GM21717 (cell line): Measurements from ENCODE around the gene BEGAIN.

ENCODE experiments used
- ATAC-seq: cut with Tn5 transposase; IDR thresholded peaks from one replicate; pipeline ENCODE4 v1.9.1; 2021; ENCODE audit warnings: mild to moderate bottlenecking, moderate library complexity; ENCODE audit not compliant: unreplicated experiment

Gene BEGAIN

GRCh38 chr14:100539766-100540140, 47.5 kb downstream of the BEGAIN start:
- no peak for ATAC-seq

DNA sequence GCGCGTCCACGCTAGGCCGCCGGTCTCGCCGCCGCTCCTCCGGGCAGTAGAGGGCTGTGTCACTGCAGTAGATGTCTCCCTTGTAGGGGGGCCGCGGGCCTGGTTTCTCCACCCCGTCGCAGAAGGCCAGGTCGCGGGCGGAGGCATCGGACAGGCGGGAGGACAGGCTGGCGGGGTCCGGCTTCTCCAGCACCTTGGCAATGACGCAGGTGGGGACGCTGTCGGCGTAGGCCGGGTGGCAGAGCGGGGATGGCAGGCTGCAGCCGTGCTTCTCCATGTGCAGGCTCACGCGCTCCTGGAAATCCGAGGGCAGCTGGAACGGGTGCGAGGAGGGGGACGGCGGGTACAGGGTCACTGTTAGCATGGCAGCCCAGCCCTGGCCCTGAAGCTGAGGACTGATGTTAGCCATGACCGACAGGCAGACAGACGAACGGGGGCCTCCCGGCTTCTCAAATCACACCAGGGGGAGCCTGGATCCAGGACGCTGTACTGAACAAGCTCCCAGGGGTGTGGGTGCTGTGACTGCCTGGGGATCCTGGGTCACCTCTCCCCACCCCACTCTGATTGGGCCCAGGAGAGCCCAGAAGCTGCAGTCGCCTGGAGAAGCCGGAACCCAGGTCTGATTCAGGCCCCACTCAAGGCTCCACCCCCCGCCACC, 48.1 kb downstream of the BEGAIN start:
- ATAC-seq, result no peak

DNA sequence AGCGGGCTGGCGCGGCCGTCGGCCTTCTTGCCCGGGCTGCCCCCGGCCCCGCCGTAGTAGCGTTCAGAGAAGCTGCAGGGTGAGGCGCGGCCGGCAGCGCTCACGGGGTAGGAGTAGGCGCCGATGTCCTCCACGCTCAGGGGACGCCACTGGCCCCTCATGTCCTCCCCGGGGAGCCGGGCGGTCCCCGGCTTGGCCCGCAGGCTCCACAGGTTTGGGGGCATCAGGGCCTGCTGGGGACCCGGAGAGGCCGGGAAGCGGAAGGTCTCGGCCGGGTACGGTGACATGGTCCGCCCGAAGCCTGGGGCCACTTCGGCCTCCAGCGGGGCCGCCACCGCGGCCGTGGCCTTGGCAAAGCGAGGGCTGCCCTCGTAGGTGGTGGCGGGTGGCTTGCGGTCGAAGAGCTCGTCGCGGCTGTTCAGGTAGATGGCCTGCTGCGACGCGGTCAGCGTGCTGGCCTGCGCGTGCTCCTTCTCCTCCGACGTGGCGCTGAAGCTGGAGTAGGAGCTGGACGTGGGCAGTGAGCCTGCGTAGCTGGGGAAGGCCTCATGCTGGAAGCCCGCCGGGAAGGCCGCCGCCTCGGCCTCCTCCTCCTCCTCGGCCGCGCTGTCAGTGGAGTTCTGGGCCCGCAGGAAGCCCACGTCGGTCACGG, 48.7 kb downstream of the BEGAIN start:
- ATAC-seq, result no peak

- ATAC-seq, result no peak
These were observed 49.5 kb downstream of the BEGAIN start for GRCh38 chr14:100537446-100538350.

DNA sequence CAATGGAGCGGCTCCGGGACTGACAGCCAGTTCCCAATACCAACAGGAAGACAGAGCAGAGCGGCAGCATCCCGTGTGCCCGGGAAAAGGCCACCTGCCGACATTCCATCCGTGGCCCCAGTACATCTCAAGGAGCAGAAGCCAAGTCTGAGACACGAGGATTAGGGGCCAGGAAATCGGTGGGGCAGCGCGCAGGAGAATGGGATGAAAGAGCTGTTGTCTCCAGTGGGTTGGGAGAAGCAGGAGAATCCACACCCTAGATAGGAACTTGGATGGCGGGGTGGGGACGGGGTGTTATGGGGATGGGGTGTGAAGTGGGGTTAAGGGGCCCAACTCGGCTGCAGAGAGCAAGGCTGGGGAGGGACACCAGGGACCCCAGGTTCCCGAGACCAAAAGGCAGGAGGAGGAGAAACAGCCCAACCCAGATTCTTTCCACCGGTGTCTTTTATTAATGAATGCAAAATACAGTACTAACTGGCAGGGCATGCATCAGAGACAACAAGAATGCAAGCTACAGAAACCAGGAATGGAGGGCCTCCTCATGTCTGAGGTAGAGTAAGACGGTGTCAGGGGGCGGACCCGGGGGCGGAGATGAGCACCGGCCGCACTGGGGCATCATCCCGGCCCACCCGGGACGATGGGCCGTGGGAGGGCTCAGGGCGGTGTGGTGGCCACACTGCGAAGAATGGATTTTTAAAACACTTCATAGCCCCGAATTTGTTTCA, 50.3 kb downstream of the BEGAIN start:
- ATAC-seq, result no peak

GRCh38 chr14:100536121-100536510, 51.1 kb downstream of the BEGAIN start:
- no peak for ATAC-seq

GRCh38 chr14:100535287-100536120, 51.7 kb downstream of the BEGAIN start:
- ATAC-seq, result no peak

- ATAC-seq, result no peak
These were observed 52.5 kb downstream of the BEGAIN start for GRCh38 chr14:100534528-100535286.

DNA sequence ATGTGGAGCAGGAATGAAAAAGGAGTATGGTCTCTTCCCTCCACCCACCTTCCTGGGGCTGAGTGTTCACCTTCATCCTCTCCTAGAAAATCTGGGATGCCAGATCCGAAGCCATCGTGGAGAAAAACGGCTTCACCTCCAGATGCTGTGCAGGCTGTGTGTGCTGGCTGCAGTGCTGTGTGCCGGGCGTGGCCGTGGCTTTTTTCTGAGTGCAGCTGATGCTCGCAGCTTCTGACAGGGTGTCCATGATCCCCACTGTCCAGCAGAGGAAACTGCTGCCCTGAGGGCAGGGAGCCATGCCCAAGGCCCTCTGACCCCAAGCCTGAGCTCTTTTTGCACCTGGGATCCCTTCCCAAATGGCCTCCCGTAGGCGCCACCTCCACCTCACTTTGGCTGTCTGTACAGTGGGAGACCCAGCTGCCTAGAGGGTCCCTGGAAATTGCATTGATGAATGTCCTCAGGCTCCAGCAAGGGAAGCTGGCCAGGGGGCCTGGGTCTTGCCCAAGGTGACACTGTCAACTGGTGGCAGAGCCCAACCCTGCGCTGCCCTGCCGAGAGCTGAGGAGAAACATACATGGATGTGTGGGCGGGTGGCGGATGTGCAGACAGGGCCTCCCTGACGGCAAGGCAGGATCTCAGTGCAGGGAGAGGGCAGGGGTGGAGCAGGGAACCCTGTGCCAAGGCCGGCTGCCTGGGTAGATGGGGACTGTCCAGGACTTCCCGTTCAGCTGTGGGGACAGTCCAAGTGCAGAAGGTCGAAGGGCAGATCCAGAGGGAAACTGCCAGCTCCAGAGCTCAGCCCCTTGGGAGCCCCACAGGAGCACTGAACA, 53.3 kb downstream of the BEGAIN start:
- no peak for ATAC-seq

GRCh38 chr14:100532906-100533655, 54.1 kb downstream of the BEGAIN start:
- ATAC-seq, result no peak

- no peak for ATAC-seq
These were observed 54.9 kb downstream of the BEGAIN start for GRCh38 chr14:100532154-100532861.

GRCh38 chr14:100531152-100532121, 55.8 kb downstream of the BEGAIN start:
- ATAC-seq, result no peak

DNA sequence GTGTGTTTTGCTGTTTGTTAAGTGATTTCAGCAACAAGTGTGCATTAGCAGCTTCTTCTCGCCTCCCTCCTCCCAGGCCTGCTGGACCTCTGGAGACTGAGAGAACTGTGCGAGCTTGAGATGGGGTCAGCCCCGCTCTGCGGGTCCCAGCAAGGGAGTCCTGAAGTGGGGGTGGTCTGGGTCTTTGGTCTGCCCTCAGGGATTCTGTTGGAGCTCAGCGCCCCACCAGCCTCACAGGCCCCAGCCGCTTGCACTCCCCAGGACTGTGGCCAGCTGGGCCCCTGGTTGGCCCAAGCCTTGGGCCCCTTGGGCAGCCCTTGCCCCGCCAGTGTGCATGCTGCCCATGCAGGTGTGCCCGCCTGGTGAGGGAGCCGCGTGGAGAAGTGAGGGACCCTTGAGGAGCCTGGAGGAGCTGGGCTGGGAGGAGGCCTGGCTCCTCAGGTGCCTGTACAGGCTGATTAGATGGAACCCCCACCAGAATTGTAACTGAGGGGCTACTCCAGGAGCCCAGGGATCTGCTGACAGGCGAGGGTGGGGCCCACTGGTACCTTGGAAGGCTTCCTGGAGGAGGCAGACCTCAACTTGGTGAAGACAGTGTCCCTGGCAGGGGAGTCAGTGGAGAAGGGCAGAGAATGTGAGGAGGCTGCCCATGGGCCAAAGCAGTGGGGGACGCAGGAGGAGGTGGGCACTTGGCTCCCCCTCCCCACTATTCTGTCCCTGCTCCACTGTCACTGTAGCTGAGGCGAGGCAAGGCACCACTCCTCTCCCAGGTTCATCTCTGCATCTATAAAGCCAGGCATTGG, 56.7 kb downstream of the BEGAIN start:
- ATAC-seq, result no peak

DNA sequence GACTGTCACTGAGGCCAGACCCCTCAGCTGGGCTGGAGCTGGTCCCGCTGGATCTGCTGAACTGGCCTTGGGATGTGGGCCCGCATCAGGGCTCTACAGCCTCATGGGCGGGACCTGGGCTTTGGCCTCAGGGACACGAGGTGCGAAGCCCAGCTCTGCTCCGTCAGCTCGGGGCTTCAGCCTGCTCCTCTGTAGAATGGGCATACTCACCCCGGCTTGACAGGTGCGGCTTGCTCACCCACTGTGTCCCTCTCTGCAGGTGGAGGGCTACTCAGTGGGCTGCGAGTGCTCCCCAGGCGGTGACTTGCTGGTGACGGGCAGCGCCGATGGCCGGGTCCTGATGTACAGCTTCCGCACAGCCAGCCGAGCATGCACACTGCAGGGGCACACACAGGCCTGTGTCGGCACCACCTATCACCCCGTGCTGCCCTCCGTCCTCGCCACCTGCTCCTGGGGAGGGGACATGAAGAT, 57.6 kb downstream of the BEGAIN start:
- ATAC-seq, result no peak

- no peak for ATAC-seq
These were observed 58.2 kb downstream of the BEGAIN start for GRCh38 chr14:100528962-100529560.
